Measurements from ENCODE around the gene PLAAT4.

- TF ChIP-seq CTCF (IDR thresholded peaks at IDR 0.05) (no peak), POLR2A (IDR thresholded peaks at IDR 0.05) (peak; percentile 25), EP300 (IDR thresholded peaks at IDR 0.05) (no peak)
Observed at GRCh38 chr11:63537293-63538101, 889 bp downstream of the PLAAT4 start.

Data from ovary (tissue), 3 donors.